GM21526 (cell line): Measurements from ENCODE around the gene TMEM200B.
"Not testable (repeated sequence)": the region's sequence is repeated elsewhere in the genome, so short reads cannot be mapped to it uniquely, and the experiment has no call there.

Source experiments
- ATAC-seq: cut with Tn5 transposase; IDR thresholded peaks from one replicate; pipeline ENCODE4 v1.9.1; 2021; ENCODE audit warnings: moderate library complexity; ENCODE audit not compliant: unreplicated experiment, low FRiP score

TMEM200B gene

GRCh38 chr1:29123887-29124365 is at the start of gene TMEM200B:
Gene TMEM200B (minus strand): TSS chr1:29123903. CDS start chr1:29121828, 2,075 bp downstream.
- no peak for ATAC-seq

- no peak for ATAC-seq
Measured at GRCh38 chr1:29172415-29172939, 48.8 kb upstream of the TMEM200B start.

- no peak for ATAC-seq
Measured at GRCh38 chr1:29171521-29171920, 47.8 kb upstream of the TMEM200B start.

DNA sequence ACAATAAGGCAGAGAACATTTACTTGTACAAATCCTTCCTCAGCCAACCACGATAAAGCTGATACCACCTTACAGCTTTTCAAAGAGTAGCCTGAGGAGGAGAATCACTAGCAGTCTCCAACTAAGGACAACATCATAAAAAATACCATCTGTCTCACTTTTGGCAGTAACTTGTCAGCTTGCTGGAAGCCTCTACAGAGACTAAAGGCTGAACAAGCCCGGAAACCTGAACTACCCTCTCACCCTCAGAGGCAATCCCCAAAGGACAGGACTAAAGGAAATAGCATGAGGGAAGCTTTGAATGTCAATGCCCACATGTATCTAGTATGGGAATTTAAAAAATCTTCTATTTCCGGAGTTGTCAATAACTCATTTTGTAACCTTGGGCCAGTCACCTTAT is 47.4 kb upstream of the TMEM200B start:
- no peak for ATAC-seq

DNA sequence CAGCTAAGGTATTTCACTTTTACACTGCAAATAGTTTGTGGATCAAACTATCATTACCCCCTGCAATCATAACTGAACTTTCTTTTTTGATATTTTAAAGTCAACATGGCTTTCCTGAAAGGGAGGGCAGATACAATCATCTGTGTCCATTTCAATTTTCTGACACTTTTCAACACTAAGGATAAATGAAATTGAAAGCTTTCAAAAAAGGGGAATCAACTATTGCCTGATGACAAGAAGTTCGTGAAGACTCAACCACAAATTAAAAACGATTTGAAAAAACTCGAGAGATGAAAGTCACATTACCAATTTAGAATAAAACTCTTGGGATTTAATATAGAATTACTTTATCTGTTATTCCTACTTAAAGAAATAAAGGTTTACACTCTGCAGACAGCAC is 46.3 kb upstream of the TMEM200B start:
- no peak for ATAC-seq

GRCh38 chr1:29167904-29168303 is 44.2 kb upstream of the TMEM200B start:
- no peak for ATAC-seq

DNA sequence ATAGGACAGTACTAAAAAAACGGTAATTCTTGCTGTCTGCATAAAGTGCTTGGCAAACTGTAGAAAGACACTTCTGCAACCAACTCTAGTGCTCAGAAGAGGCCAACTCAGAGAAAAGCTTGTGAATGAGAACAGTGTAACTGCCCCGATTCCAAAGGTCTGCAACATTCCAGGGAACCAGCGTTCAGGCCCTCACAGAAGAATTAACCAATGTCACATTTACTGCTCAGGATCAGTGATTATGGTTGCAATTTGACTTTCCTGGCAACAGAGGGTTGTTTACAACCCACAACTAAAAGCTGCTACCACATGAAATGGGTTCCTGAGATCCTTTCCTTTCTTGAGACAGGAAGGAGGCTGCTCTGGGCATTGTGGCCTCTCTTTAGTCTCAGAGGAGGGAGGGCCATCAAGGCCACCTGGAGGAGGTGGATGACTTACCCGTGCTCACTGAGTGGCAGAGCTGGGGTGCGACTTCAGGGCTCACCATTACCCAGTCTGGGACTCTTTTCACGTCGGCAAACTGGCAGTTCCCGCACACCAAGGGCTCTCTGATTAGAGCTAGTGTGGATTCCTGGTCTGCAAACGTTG is 42.7 kb upstream of the TMEM200B start:
- no peak for ATAC-seq

- no peak for ATAC-seq
Measured at GRCh38 chr1:29164588-29164987, 40.9 kb upstream of the TMEM200B start.

GRCh38 chr1:29162476-29163138 is 38.9 kb upstream of the TMEM200B start:
- no peak for ATAC-seq

GRCh38 chr1:29162025-29162424 is 38.3 kb upstream of the TMEM200B start:
- ATAC-seq = no peak

DNA sequence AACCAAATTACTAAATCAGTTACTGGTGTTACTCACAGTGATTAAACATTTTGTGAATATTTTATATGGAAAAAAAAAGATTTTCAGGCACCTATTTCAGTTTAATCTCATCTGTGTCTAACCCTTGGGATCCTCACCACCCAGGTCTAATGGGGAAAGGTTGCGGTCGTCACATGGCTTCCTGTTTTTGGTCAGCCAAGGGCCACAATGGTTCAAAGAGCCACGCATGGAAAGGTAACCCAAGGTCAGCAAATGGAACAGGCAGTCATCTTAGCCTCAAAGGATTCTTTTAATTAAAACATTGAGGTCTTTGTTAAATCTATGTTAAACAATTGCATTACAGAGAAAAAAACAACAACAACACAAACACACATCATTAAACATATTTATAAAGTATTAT is 36.1 kb upstream of the TMEM200B start:
- no peak for ATAC-seq

DNA sequence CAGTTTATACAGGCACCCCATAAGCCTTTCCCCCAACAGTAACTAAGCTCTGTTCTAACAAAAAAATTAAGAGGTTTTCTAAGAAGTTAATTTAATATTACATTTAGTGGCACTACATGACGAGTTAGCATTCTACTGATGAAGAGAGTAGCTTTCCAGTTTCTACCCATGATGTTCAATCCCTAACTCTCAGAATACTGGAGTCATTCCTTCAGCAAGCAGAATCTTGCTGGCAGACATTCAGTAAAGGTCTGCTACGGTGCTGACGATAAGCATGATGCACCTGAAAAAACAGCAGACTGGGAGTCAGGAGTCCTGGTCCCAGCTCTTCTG is 33.5 kb upstream of the TMEM200B start:
- ATAC-seq = no peak

- ATAC-seq = no peak
Measured at GRCh38 chr1:29156543-29157268, 33.0 kb upstream of the TMEM200B start.

DNA sequence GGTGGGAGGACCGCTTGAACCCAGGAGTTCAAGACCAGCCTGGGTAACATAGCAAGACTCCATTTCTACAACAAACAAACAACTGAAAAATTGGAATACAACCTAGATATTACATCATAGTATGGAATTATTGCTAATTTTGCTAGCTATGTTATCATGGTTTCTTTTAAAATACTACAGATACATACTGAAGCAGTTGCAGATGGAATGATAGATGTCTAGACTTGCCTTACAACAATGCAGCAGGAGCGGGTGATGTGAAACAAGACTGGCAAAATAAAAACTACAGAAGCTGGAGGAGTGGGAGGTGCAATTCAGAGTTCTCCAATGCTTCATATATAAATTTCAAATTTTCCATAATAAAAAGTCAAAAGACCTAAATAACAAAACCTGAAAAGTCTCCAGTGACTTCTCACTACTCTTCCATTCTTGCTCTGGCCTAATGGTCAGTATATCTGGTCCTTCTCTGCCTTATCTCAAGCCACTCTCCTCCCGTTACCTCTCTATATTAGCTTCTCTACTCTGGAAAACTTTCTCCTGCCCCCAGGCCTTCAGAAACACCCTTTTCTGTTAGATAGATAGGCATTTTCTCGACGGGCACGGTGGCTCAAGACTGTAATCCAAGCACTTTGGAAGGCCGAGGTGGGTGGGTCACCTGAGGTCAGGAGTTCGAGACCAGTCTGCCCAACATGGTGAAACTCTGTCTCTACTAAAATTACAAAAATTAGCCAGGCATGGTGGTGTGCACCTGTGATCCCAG is 28.5 kb upstream of the TMEM200B start:
- ATAC-seq = no peak

GRCh38 chr1:29150346-29150745 is 26.6 kb upstream of the TMEM200B start:
- not testable (repeated sequence) for ATAC-seq

DNA sequence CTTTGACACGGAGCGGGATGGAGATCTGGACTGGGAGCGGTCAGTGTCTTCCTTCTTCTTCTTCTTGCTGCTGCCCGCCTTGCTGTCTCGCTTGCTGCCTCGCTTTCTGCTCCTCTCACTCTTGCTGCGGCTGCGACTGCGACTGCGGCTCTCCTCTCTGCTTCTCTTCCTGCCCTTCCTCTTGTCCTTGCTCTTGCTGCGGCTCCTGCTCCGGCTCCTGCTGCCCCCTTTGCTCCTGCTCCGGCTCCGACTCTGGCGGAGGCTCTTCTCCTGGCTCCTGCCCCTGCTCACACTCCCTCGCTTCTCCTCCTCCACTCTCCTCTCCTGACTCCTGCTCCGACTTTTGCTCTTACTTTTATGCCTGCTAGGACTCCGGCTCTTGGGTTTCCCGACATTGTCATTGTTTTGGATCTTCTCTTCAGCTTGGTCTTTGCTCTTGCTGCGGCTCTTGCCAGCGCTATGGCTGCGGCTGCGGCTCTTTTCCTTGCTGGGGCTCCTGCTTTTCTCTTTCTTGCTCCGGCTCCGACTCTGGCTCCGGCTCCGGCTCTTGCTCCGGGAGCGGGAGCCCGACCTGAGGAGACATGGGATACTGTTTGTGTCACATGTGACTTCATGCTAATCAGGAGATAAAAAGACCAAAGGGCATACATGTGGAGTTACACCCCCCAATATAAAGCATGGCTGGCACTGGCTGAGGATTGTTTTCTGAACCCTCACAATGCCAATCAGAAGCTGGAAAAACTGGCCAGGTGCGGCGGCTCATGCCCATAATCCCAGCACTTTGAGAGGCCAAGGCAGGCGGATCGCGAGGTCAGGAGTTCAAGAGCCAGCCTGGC is 25.2 kb upstream of the TMEM200B start:
- no peak for ATAC-seq

DNA sequence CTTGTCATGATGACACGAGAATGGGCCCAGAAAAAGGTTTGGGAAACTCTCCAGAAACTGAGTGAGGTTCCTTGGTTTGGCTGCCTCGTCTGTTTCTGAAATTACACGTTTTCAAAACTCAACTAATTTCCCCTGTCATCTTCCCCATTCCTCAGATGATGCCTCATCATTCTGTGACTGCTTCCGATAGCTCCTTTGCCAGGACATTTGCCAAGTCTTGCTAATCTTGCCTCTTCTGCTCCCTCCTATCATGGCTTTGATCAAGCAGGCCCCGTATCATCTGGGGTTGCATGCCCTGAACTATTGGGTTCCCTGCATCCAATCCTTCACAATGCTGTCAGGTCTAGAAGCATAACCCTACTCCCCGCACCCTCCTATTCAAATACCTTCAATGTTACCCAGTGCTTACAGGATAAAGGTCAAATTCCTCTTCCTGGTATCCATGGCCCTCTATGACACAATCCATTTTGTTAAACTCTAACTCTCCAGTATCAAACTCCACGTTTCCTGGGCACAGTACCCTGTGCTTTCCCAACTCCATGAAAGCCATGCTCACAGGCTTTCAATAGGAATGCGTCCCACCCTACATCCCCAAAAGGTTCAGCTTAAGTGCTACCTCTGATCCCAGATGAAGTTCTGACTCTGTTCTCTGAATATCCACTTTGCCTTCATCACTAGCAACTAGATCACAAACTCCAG is 22.2 kb upstream of the TMEM200B start:
- no peak for ATAC-seq

DNA sequence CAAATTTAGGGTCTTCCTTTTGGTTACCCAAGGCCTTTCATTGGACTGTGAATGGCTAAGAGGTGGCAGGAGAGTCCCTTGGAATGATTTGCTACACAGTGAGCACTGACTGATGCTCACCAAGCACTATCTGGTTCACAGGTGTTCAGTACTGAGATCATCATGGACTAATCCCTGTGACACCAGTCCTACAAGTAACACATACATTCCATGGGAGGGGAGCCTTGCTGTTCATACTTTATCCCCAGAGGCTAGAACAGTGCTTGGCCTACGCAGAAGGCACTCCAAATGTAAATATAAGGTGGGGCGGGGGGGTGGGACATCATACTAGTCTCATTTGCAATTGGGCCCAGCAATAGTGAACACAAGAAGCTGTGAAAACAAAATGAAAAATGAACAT is 20.5 kb upstream of the TMEM200B start:
- no peak for ATAC-seq

GRCh38 chr1:29142714-29143113 is 19.0 kb upstream of the TMEM200B start:
- ATAC-seq = no peak
